IgD-negative memory B cell (primary cell): ENCODE data around the gene TMEM273. TPM values are rescaled to one million over a fixed set of nuclear protein-coding genes. Genes with fewer than 3 reads are reported as not detected.
"Not testable (repeated sequence)": the region's sequence is repeated elsewhere in the genome, so short reads cannot be mapped to it uniquely, and the experiment has no call there.

Experiments
- H3K27ac Mint-ChIP-seq, 3 donors: one replicate each; pipeline ENCODE4 v1.8.0; 2020 to 2022; ENCODE audit warnings: mild to moderate bottlenecking in 3 of 3, mixed read lengths in 3 of 3, moderate library complexity in 1 of 3
- H3K27me3 Mint-ChIP-seq: one replicate; pipeline ENCODE4 v1.8.0; 2021; ENCODE audit warnings: mixed read lengths
- H3K36me3 Mint-ChIP-seq: one replicate; pipeline ENCODE4 v1.8.0; 2020; ENCODE audit warnings: mild to moderate bottlenecking, mixed read lengths
- H3K4me1 Mint-ChIP-seq, 3 donors: one replicate each; pipeline ENCODE4 v1.8.0; 2020 to 2022; ENCODE audit warnings: mixed read lengths in 3 of 3, mild to moderate bottlenecking in 1 of 3
- H3K4me3 Mint-ChIP-seq, 4 donors: one replicate each; pipeline ENCODE4 v1.8.0; 2020 to 2022; ENCODE audit warnings: mild to moderate bottlenecking in 4 of 4, mixed read lengths in 4 of 4, moderate library complexity in 3 of 4
- H3K9me3 Mint-ChIP-seq, 3 donors: one replicate each; pipeline ENCODE4 v1.8.0; 2020 to 2021; ENCODE audit warnings: mixed read lengths in 3 of 3, mild to moderate bottlenecking in 1 of 3
- polyA plus RNA-seq: library from polyadenylated mRNA; unstranded; fragments of 300-500 nt; fragmentation: Illumina TruSeq; gene quantifications from one replicate; pipeline ENCODE4 v1.2.3, GENCODE V29; 2021

TMEM273 gene
- polyA plus RNA-seq, 1 donor from 2014 or later = 137 TPM

GRCh38 chr10:49217645-49218044 is 29.5 kb upstream of the TMEM273 start:
- Mint-ChIP-seq H3K4me3 (no peak overlapping the region), H3K36me3 (peaks cover 2% of the 10 kb centered on the region), H3K27me3 (peaks cover 20% of the 10 kb centered on the region), H3K4me1 (peaks cover 0 to 5% (median 2%) of the 10 kb centered on the region in 3 donors), H3K9me3 (peaks cover 0 to 3% (median 0%) of the 10 kb centered on the region in 3 donors), H3K27ac (no peak overlapping the region)

GRCh38 chr10:49213211-49213610 is 25.0 kb upstream of the TMEM273 start:
- H3K9me3 Mint-ChIP-seq = no peaks in the 10 kb centered on the region
- no peak overlapping the region for H3K27ac Mint-ChIP-seq
- H3K4me1 Mint-ChIP-seq = peaks cover under 1 to 14% (median 3%) of the 10 kb centered on the region in 3 donors
- H3K4me3 Mint-ChIP-seq = no peak overlapping the region
- H3K27me3 Mint-ChIP-seq = peaks cover 8% of the 10 kb centered on the region
- H3K36me3 Mint-ChIP-seq = peaks cover 3% of the 10 kb centered on the region

GRCh38 chr10:49212783-49213182 is 24.6 kb upstream of the TMEM273 start:
- Mint-ChIP-seq H3K27me3 (peaks cover 7% of the 10 kb centered on the region), H3K4me1 (peaks cover 5 to 18% (median 7%) of the 10 kb centered on the region in 3 donors), H3K4me3 (no peak overlapping the region), H3K27ac (no peak overlapping the region), H3K36me3 (peaks cover 3% of the 10 kb centered on the region), H3K9me3 (no peaks in the 10 kb centered on the region)

- Mint-ChIP-seq H3K9me3 (no peaks in the 10 kb centered on the region), H3K4me1 (peaks cover 7 to 18% (median 9%) of the 10 kb centered on the region in 3 donors), H3K27ac (no peak overlapping the region), H3K4me3 (no peak overlapping the region), H3K27me3 (peaks cover 6% of the 10 kb centered on the region), H3K36me3 (peaks cover 3% of the 10 kb centered on the region)
Observed at GRCh38 chr10:49212076-49212475, 23.9 kb upstream of the TMEM273 start.

- Mint-ChIP-seq H3K27ac (no peak overlapping the region), H3K36me3 (peaks cover 3% of the 10 kb centered on the region), H3K9me3 (peaks cover 0 to 4% (median 0%) of the 10 kb centered on the region in 3 donors), H3K4me1 (peaks cover 7 to 18% (median 9%) of the 10 kb centered on the region in 3 donors), H3K4me3 (peak overlapping the region in 1 of 4 donors; percentile 52), H3K27me3 (peaks cover 12% of the 10 kb centered on the region)
Observed at GRCh38 chr10:49208996-49209395, 20.8 kb upstream of the TMEM273 start.

- Mint-ChIP-seq H3K4me3 (peak overlapping the region in 2 of 4 donors; percentile 55 to 56), H3K9me3 (peaks cover 0 to 6% (median 0%) of the 10 kb centered on the region in 3 donors), H3K27ac (no peak overlapping the region), H3K27me3 (peaks cover 7% of the 10 kb centered on the region), H3K36me3 (peaks cover 3% of the 10 kb centered on the region), H3K4me1 (peaks cover 7 to 17% (median 9%) of the 10 kb centered on the region in 3 donors)
Observed at GRCh38 chr10:49207936-49208487, 19.8 kb upstream of the TMEM273 start.

GRCh38 chr10:49207113-49207512 is 18.9 kb upstream of the TMEM273 start:
- Mint-ChIP-seq H3K4me3 (no peak overlapping the region), H3K9me3 (peaks cover 0 to 6% (median 0%) of the 10 kb centered on the region in 3 donors), H3K27me3 (peaks cover 7% of the 10 kb centered on the region), H3K36me3 (peaks cover under 1% of the 10 kb centered on the region), H3K4me1 (peaks cover 4 to 10% (median 9%) of the 10 kb centered on the region in 3 donors), H3K27ac (no peak overlapping the region)

GRCh38 chr10:49205206-49205605 is 17.0 kb upstream of the TMEM273 start:
- peaks cover 7% of the 10 kb centered on the region for H3K27me3 Mint-ChIP-seq
- peaks cover 4 to 9% (median 6%) of the 10 kb centered on the region in 3 donors for H3K4me1 Mint-ChIP-seq
- H3K27ac Mint-ChIP-seq = no peak overlapping the region
- no peak overlapping the region for H3K4me3 Mint-ChIP-seq
- no peaks in the 10 kb centered on the region for H3K36me3 Mint-ChIP-seq
- H3K9me3 Mint-ChIP-seq = peaks cover 0 to 6% (median 0%) of the 10 kb centered on the region in 3 donors

- peaks cover 0 to 6% (median 0%) of the 10 kb centered on the region in 3 donors for H3K9me3 Mint-ChIP-seq
- H3K27ac Mint-ChIP-seq = no peak overlapping the region
- no peak overlapping the region for H3K4me3 Mint-ChIP-seq
- H3K36me3 Mint-ChIP-seq = no peaks in the 10 kb centered on the region
- H3K4me1 Mint-ChIP-seq = peaks cover 4 to 9% (median 6%) of the 10 kb centered on the region in 3 donors
- peaks cover 7% of the 10 kb centered on the region for H3K27me3 Mint-ChIP-seq
Observed at GRCh38 chr10:49204119-49204518, 15.9 kb upstream of the TMEM273 start.

GRCh38 chr10:49202266-49202665 is 14.1 kb upstream of the TMEM273 start:
- H3K27ac Mint-ChIP-seq = no peak overlapping the region
- H3K27me3 Mint-ChIP-seq = peaks cover 7% of the 10 kb centered on the region
- H3K4me1 Mint-ChIP-seq = peaks cover 0 to 2% (median 0%) of the 10 kb centered on the region in 3 donors
- peaks cover 0 to 6% (median 0%) of the 10 kb centered on the region in 3 donors for H3K9me3 Mint-ChIP-seq
- no peak overlapping the region for H3K4me3 Mint-ChIP-seq
- H3K36me3 Mint-ChIP-seq = no peaks in the 10 kb centered on the region

- no peaks in the 10 kb centered on the region for H3K4me1 Mint-ChIP-seq
- no peaks in the 10 kb centered on the region for H3K36me3 Mint-ChIP-seq
- peaks cover 4% of the 10 kb centered on the region for H3K27me3 Mint-ChIP-seq
- no peak overlapping the region for H3K27ac Mint-ChIP-seq
- no peak overlapping the region for H3K4me3 Mint-ChIP-seq
- H3K9me3 Mint-ChIP-seq = peaks cover 0 to 6% (median 0%) of the 10 kb centered on the region in 3 donors
Observed at GRCh38 chr10:49200854-49201253, 12.7 kb upstream of the TMEM273 start.

- H3K9me3 Mint-ChIP-seq = no peaks in the 10 kb centered on the region
- H3K36me3 Mint-ChIP-seq = no peaks in the 10 kb centered on the region
Observed at GRCh38 chr10:49197171-49197570, 9.0 kb upstream of the TMEM273 start.

GRCh38 chr10:49195864-49196263 is 7.7 kb upstream of the TMEM273 start:
- H3K4me3 Mint-ChIP-seq, H3K27me3 Mint-ChIP-seq, H3K9me3 Mint-ChIP-seq, H3K36me3 Mint-ChIP-seq: not testable (repeated sequence)
- peak overlapping the region in 1 of 3 donors; percentile 46 for H3K27ac Mint-ChIP-seq
- peaks cover 25 to 30% (median 26%) of the 10 kb centered on the region in 3 donors for H3K4me1 Mint-ChIP-seq

More at GRCh38 chr10:49197171-49197570, 9.0 kb upstream of the TMEM273 start:
- Mint-ChIP-seq H3K4me3 (no peak overlapping the region), H3K4me1 (peaks cover 17 to 21% (median 18%) of the 10 kb centered on the region in 3 donors), H3K27ac (no peak overlapping the region), H3K27me3 (no peaks in the 10 kb centered on the region)

GRCh38 chr10:49194212-49194920 is 6.2 kb upstream of the TMEM273 start:
- H3K27ac Mint-ChIP-seq = peak overlapping the region; percentile 77 to 98 (median 81)
- no peaks in the 10 kb centered on the region for H3K36me3 Mint-ChIP-seq
- peak overlapping the region; percentile 53 to 90 (median 72) for H3K4me3 Mint-ChIP-seq
- no peaks in the 10 kb centered on the region for H3K9me3 Mint-ChIP-seq
- peaks cover 39 to 43% (median 39%) of the 10 kb centered on the region in 3 donors for H3K4me1 Mint-ChIP-seq
- H3K27me3 Mint-ChIP-seq = no peaks in the 10 kb centered on the region

GRCh38 chr10:49191349-49191748 is 3.2 kb upstream of the TMEM273 start:
- H3K36me3 Mint-ChIP-seq = no peaks in the 10 kb centered on the region
- H3K27me3 Mint-ChIP-seq = no peaks in the 10 kb centered on the region
- no peaks in the 10 kb centered on the region for H3K9me3 Mint-ChIP-seq
- H3K4me3 Mint-ChIP-seq = peak overlapping the region; percentile 79 to 93 (median 85)
- H3K27ac Mint-ChIP-seq = peak overlapping the region; percentile 94 to 98 (median 98)
- peaks cover 65 to 67% (median 66%) of the 10 kb centered on the region in 3 donors for H3K4me1 Mint-ChIP-seq
